Measurements from ENCODE around the gene CYBC1. TPM values are rescaled to one million over a fixed set of nuclear protein-coding genes. Genes with fewer than 3 reads are reported as not detected.
A peak's percentile ranks its signal among the peaks of the same experiment; 100 is the strongest.
"Not testable (repeated sequence)": the region's sequence is repeated elsewhere in the genome, so short reads cannot be mapped to it uniquely, and the experiment has no call there.

The CYBC1 gene
- total RNA-seq, 2 experiments from 2014 or later: 60.2 to 62.4 TPM

- H3K36me3 ChIP-seq (ENCODE audit: insufficient read depth, low read length): peaks cover 14% of the 10 kb centered on the region
- ATAC-seq (ENCODE audit: poor library complexity) (peak; percentile 27), DNase-seq (peak; percentile 61 to 83 (median 70))
- Mint-ChIP-seq H3K27me3 (no peaks in the 10 kb centered on the region), H3K9me3 (no peaks in the 10 kb centered on the region), H3K27ac (no peak overlapping the region), H3K4me1 (ENCODE audit: low read depth) (peaks cover 21% of the 10 kb centered on the region), H3K36me3 (ENCODE audit: low read depth) (peaks cover 16% of the 10 kb centered on the region), H3K4me3 (peak overlapping the region; percentile 9)
- intact Hi-C loops (cut with DNase I, micrococcal nuclease): loop anchor here (1.0 to 10.0 kb wide), 9 partner anchors 38 to 380 kb away; partner anchors contain the start of genes DCXR (in 2 of the 2), CYBC1 (in 1 of the 2), RAC3 (in 1 of the 2) and TBCD (in 1 of the 2)
- no peak overlapping the region for H3K4me3 ChIP-seq (ENCODE audit: low read length)
- no peak overlapping the region for H3K27ac ChIP-seq (ENCODE audit: low read depth in 1 of 2, low read length in 2 of 2)
- H3K9me3 ChIP-seq (ENCODE audit: control insufficient read depth in 1 of 2, insufficient read depth in 1 of 2, low read length in 2 of 2): no peaks in the 10 kb centered on the region
- peaks cover 27% of the 10 kb centered on the region for H3K4me1 ChIP-seq (ENCODE audit: insufficient read depth, low read length)
- TF ChIP-seq CTCF (IDR thresholded peaks at IDR 0.05): peak; percentile 75
- no peaks in the 10 kb centered on the region for H3K27me3 ChIP-seq (ENCODE audit: control insufficient read depth in 1 of 2, insufficient read depth in 2 of 2, low read length in 2 of 2)
- ChIA-PET POLR2A (interaction anchor here (0.6 to 1.6 kb wide), 2 partner anchors 43 to 107 kb away, joined by 4 read pairs; no protein-coding TSS in a partner anchor), CTCF (no interaction called here)
Measured at GRCh38 chr17:82414548-82415281, 35.8 kb downstream of the CYBC1 start.

DNA sequence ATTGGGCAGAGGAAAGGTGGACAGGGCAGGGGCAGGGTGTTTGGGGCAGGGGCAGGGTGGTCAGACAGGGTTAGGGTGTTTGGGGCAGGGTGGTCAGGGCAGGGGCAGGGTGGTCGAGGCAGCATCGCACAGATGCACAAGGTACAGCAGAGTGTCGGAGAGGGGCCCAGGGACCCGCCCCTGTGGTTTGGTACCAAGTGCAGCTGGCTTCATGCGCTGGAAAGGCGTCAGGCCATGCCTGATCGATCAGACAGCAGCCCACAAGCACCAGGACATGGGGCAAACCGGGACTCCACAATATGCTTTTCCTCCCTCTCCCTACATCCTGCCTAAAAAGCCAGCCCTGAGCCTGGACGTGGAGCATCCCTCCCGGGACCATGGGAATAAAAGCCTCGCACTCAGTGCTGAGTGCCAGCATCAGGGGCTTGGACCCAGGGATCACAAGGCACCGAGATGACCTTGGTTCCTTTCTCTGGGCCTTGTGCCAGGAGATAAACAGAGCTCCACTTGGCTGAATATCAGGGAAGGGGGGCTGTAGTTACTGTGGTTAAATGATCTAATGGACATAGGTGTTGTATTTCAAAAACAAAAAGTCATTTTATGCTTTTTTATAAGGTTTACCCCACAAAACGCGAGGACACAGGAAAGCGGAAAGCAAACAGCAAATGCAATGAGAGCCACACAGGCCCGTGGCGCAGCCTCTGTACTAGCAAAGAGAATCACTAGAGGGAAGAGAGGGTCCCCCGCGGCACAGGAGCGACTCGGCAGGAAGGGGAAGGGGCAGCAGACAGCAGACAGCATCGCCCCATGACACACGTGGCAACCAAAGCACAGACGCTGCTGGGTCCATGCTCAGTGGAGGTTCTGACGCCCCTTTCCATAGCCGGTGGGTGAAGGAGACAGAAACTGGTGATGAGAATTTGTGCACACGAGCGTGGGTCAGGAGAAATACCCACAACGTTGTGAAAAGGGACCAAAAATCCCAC lies 37.7 kb downstream of the CYBC1 start:
- intact Hi-C loops (cut with DNase I, micrococcal nuclease): loop anchor here (5.0 to 10.0 kb wide), 4 partner anchors 142 to 378 kb away; partner anchors contain the start of genes DCXR (in 1 of the 2), RAC3 (in 1 of the 2) and TBCD (in 1 of the 2)
- ATAC-seq (ENCODE audit: poor library complexity) (no peak), DNase-seq (no peak)
- Histone ChIP-seq H3K9me3 (ENCODE audit: control insufficient read depth in 1 of 2, insufficient read depth in 1 of 2, low read length in 2 of 2) (no peaks in the 10 kb centered on the region), H3K4me1 (ENCODE audit: insufficient read depth, low read length) (peaks cover 18% of the 10 kb centered on the region), H3K4me3 (ENCODE audit: low read length) (no peak overlapping the region), H3K36me3 (ENCODE audit: insufficient read depth, low read length) (peaks cover 20% of the 10 kb centered on the region), H3K27me3 (ENCODE audit: control insufficient read depth in 1 of 2, insufficient read depth in 2 of 2, low read length in 2 of 2) (no peaks in the 10 kb centered on the region), H3K27ac (ENCODE audit: low read depth in 1 of 2, low read length in 2 of 2) (no peak overlapping the region)
- CTCF ChIA-PET: no interaction called here
- Mint-ChIP-seq H3K4me3 (no peak overlapping the region), H3K27me3 (no peaks in the 10 kb centered on the region), H3K9me3 (no peaks in the 10 kb centered on the region), H3K4me1 (ENCODE audit: low read depth) (peaks cover 14% of the 10 kb centered on the region), H3K27ac (no peak overlapping the region), H3K36me3 (ENCODE audit: low read depth) (peaks cover 29% of the 10 kb centered on the region)
- TF ChIP-seq CTCF (IDR thresholded peaks at IDR 0.05): no peak
- POLR2A ChIA-PET: no interaction called here

GRCh38 chr17:82412081-82412480 lies 38.5 kb downstream of the CYBC1 start:
- H3K4me3 ChIP-seq (ENCODE audit: low read length); H3K4me1 Mint-ChIP-seq (ENCODE audit: low read depth); POLR2A ChIA-PET; H3K27me3 ChIP-seq (ENCODE audit: control insufficient read depth in 1 of 2, insufficient read depth in 2 of 2, low read length in 2 of 2); H3K4me3 Mint-ChIP-seq; H3K27me3 Mint-ChIP-seq; H3K9me3 Mint-ChIP-seq; CTCF ChIA-PET; H3K27ac ChIP-seq (ENCODE audit: low read depth in 1 of 2, low read length in 2 of 2); ATAC-seq (ENCODE audit: poor library complexity); H3K9me3 ChIP-seq (ENCODE audit: control insufficient read depth in 1 of 2, insufficient read depth in 1 of 2, low read length in 2 of 2); H3K27ac Mint-ChIP-seq; DNase-seq: not testable (repeated sequence)
- H3K36me3 ChIP-seq (ENCODE audit: insufficient read depth, low read length): peaks cover 20% of the 10 kb centered on the region
- intact Hi-C loops (cut with DNase I, micrococcal nuclease): loop anchor here (5.0 to 10.0 kb wide), 4 partner anchors 143 to 377 kb away; partner anchors contain the start of genes DCXR (in 1 of the 2), RAC3 (in 1 of the 2) and TBCD (in 1 of the 2)
- H3K36me3 Mint-ChIP-seq (ENCODE audit: low read depth): peaks cover 36% of the 10 kb centered on the region
- H3K4me1 ChIP-seq (ENCODE audit: insufficient read depth, low read length): peaks cover 14% of the 10 kb centered on the region

All from CD4-positive, alpha-beta T cell (primary cell).